ENCODE measurements around the gene ARID1B. TPM values are rescaled to one million over a fixed set of nuclear protein-coding genes. Genes with fewer than 3 reads are reported as not detected.
"Not testable (repeated sequence)": the region's sequence is repeated elsewhere in the genome, so short reads cannot be mapped to it uniquely, and the experiment has no call there.

ARID1B gene
- total RNA-seq, 4 donors from 2014 or later, result 25.2 to 103 (median 59.5) TPM

DNA sequence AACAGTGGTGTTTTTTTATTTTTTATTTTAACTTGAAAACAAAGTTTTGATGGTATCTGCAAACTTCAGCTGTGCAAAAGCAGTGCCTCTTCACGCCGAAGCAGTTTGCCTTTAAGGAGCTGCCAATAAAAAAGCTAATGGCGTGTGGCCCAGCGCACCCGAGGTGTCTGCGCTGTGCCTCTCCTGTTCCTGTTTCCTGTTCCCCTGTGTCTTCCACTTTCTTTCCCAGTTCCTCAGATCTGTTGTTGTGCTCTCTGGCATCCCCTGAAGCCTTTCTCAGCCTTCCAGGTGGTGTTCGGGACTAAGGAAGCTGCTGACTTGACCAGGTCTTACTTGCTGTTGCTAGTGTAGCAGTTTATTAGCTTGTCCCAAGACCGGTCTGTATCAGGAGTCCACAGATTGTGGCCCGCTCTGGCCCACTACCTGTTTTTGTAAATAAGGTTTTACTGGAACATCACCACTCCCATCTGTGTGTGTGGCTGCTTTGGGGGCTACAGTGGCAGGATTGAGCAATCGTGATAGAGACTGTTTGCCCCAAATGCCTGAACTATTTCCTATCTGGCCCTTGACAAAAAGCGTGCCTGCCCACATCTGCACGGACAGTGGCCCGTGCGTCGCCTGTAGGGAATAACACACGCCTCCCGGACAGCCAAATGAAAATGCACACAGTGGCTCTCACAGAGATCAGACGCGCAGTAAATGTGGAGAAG is 367.8 kb downstream of the ARID1B start:
- 63 to 83% methylated on average over 12 to 19 of the region's 19 CpGs for WGBS, 2 donors
- peaks cover 0 to 54% (median 19%) of the 10 kb centered on the region in 3 donors for H3K4me1 ChIP-seq
- H3K36me3 ChIP-seq, result peaks cover 0 to 38% (median 0%) of the 10 kb centered on the region in 3 donors
- no peak for DNase-seq
- intact Hi-C loops (cut with DNase I), result no loop called here
- H3K9me3 ChIP-seq, result no peaks in the 10 kb centered on the region
- no peak for TF ChIP-seq POLR2A (IDR thresholded peaks at IDR 0.05)
- TF ChIP-seq, protein P1, sequence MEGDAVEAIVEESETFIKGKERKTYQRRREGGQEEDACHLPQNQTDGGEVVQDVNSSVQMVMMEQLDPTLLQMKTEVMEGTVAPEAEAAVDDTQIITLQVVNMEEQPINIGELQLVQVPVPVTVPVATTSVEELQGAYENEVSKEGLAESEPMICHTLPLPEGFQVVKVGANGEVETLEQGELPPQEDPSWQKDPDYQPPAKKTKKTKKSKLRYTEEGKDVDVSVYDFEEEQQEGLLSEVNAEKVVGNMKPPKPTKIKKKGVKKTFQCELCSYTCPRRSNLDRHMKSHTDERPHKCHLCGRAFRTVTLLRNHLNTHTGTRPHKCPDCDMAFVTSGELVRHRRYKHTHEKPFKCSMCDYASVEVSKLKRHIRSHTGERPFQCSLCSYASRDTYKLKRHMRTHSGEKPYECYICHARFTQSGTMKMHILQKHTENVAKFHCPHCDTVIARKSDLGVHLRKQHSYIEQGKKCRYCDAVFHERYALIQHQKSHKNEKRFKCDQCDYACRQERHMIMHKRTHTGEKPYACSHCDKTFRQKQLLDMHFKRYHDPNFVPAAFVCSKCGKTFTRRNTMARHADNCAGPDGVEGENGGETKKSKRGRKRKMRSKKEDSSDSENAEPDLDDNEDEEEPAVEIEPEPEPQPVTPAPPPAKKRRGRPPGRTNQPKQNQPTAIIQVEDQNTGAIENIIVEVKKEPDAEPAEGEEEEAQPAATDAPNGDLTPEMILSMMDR (IDR thresholded peaks at IDR 0.05), result no peak
- H3K27me3 ChIP-seq, result no peaks in the 10 kb centered on the region
- no peak overlapping the region for H3K4me3 ChIP-seq
- H3K27ac ChIP-seq, result peak overlapping the region in 1 of 4 donors; percentile 35

DNA sequence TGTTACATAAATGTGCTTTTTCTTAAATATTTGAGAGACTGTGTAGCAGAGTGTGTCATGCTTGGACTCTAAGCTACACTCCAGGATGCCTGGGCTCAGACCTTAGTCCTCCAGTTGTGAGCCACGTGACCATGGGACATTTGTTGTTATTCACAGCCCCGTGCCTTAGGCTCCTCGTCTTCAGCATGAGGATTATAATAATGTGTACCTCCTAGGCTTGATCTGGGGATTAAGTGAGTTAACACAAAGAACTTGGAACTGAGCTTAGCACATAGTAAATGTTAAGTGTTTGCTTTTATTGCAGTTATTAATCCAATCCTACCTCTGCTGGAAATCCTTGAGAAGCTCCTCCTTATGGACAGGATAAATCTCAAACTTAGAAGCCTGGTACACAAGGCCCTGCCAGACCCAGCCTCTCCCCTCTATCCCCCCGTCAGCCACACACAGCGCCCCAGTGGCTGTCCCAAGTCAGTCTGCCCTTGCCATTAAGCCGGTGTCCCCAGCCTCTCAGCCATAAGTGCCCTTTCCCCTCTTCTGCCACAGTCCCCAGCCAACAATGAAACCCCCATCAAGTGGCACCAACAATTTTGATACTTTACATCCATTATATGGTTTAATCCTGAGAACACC is 368.6 kb downstream of the ARID1B start:
- Histone ChIP-seq H3K4me1 (peaks cover 0 to 54% (median 19%) of the 10 kb centered on the region in 3 donors), H3K4me3 (no peak overlapping the region), H3K27ac (peak overlapping the region in 1 of 4 donors; percentile 35), H3K36me3 (peaks cover 0 to 38% (median 0%) of the 10 kb centered on the region in 3 donors), H3K27me3 (no peaks in the 10 kb centered on the region), H3K9me3 (no peaks in the 10 kb centered on the region)
- no peak for DNase-seq
- WGBS, 2 donors, result 54 to 57% methylated on average over 6 of the region's 6 CpGs
- TF ChIP-seq POLR2A (IDR thresholded peaks at IDR 0.05), result no peak
- TF ChIP-seq, protein P1 (IDR thresholded peaks at IDR 0.05), result no peak
- intact Hi-C loops (cut with DNase I), result no loop called here

DNA sequence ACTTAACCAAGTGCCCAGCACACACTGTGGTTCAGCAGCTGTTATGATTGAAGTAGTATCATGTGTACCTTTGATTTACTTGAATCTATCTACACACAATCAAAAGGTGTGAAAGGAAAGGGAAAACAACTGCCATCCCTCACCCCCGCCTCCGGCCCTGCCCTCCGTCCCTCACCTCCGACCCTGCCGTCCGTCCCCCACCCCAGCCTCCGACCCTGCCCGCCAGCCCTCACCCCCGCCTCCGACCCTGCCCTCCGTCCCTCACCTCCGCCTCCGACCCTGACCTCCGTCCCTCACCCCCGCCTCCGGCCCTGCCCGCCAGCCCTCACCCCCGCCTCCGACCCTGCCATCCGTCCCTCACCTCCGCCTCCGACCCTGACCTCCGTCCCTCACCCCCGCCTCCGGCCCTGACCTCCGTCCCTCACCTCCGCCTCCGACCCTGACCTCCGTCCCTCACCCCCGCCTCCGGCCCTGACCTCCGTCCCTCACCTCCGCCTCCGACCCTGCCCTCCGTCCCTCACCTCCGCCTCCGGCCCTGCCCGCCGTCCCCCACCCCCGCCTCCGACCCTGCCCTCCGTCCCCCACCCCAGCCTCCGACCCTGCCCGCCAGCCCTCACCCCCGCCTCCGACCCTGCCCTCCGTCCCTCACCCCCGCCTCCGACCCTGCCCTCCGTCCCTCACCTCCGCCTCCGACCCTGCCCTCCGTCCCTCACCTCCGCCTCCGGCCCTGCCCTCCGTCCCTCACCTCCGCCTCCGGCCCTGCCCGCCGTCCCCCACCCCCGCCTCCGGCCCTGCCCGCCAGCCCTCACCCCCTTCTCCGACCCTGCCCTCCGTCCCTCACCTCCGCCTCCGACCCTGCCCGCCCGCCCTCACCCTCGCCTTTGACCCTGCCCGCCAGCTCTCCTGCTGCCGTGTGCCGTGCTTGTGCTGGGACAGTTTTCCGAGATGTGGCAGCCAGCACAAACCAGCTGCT is 370.2 kb downstream of the ARID1B start:
- Histone ChIP-seq H3K27ac (peak overlapping the region in 2 of 4 donors; percentile 55 to 75), H3K36me3 (peaks cover 0 to 32% (median 0%) of the 10 kb centered on the region in 3 donors), H3K4me1 (peaks cover 0 to 54% (median 19%) of the 10 kb centered on the region in 3 donors)
- WGBS, 2 donors, result no CpG with 5 or more reads among the region's 74 CpGs
- H3K9me3 ChIP-seq; DNase-seq; intact Hi-C loops (cut with DNase I); H3K27me3 ChIP-seq; H3K4me3 ChIP-seq: not testable (repeated sequence)

DNA sequence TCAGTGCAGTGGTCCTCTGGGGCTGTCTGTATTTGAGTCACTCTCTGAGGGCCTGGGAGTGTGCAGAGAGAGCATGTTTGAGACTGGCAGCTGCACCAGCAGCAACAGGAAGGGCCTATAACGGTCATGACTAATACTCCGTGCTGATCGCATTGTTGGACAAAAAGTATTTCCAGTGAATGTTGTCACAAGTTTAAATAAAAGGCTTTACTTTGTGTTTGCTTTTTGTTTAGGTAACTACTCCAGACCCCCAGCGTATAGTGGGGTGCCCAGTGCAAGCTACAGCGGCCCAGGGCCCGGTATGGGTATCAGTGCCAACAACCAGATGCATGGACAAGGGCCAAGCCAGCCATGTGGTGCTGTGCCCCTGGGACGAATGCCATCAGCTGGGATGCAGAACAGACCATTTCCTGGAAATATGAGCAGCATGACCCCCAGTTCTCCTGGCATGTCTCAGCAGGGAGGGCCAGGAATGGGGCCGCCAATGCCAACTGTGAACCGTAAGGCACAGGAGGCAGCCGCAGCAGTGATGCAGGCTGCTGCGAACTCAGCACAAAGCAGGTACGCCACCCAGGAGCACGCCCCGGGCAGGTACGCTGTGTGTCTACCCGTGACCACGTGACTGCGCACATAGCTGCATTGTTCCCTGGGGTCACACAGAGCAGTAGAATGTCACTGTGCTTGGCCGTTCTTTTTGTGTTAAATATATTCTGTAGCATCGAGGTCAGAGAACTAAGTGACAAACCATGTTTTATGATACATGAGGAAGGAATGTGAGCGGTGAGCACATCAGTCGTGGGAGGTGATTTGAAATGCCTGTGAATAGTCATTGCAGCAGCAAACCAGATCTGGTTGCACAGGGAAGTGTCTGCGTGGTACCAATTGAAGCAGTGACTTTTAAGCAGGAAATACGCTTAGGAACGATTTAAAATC is 371.5 kb downstream of the ARID1B start:
- 31 to 44% methylated on average over 16 of the region's 25 CpGs for WGBS, 2 donors
- no peak for DNase-seq
- intact Hi-C loops (cut with DNase I), result no loop called here

More for the DNA sequence above, 371.5 kb downstream of the ARID1B start:
- Histone ChIP-seq H3K4me3 (peak overlapping the region in 1 of 4 donors; percentile 25), H3K27me3 (no peaks in the 10 kb centered on the region), H3K4me1 (peaks cover 0 to 46% (median 17%) of the 10 kb centered on the region in 3 donors), H3K27ac (peak overlapping the region; percentile 41 to 82 (median 65)), H3K36me3 (peaks cover 0 to 31% (median 0%) of the 10 kb centered on the region in 3 donors), H3K9me3 (no peaks in the 10 kb centered on the region)
- no peak for TF ChIP-seq POLR2A (IDR thresholded peaks at IDR 0.05)
- TF ChIP-seq, protein P1 (IDR thresholded peaks at IDR 0.05), result no peak
